HepG2 (cell line): ENCODE results near the gene ODAD2. TPM values are rescaled to one million over a fixed set of nuclear protein-coding genes. Genes with fewer than 3 reads are reported as not detected.

ENCODE experiments used
- AHDC1 ChIP-seq: sonication (generic); formaldehyde crosslinking; IDR thresholded peaks from 2 replicates; pipeline ENCODE4 v1.5.1; 2020; ENCODE audit warnings: mild to moderate bottlenecking, missing genetic modification reagents, borderline replicate concordance
- BATF2 ChIP-seq: sonication (generic); formaldehyde crosslinking; IDR thresholded peaks from 2 replicates; pipeline ENCODE4 v1.8.0; 2022; ENCODE audit warnings: mild to moderate bottlenecking, missing genetic modification reagents, moderate library complexity
- HINFP ChIP-seq: sonication (generic); formaldehyde crosslinking; IDR thresholded peaks from 2 replicates; pipeline ENCODE4 v1.4.0; 2020; ENCODE audit warnings: low read depth, mild to moderate bottlenecking, missing genetic modification reagents
- ZBTB1 ChIP-seq: sonication (generic); formaldehyde crosslinking; IDR thresholded peaks from 2 replicates; pipeline ENCODE4 v1.4.0; 2020; ENCODE audit warnings: missing genetic modification reagents, borderline replicate concordance
- ZNF430 ChIP-seq: sonication (generic); formaldehyde crosslinking; IDR thresholded peaks from 2 replicates; pipeline ENCODE4 v1.9.0; 2021; ENCODE audit warnings: mild to moderate bottlenecking, missing genetic modification reagents
- polyA plus RNA-seq, 8 experiments: library from polyadenylated mRNA; depleted of rRNA in 3 of 8; stranded (reverse) in 7 of 8; unstranded in 1 of 8; fragments of >200 nt; fragmentation: Illumina TruSeq in 4 of 8; extraction: Trizol in 4 of 8; gene quantifications; 2 replicates each; pipeline versions ENCODE4 v1.2.1 to v1.2.3, GENCODE V29; 2011 to 2016; ENCODE audit warnings: low read depth in 4 of 8, missing spikeins in 1 of 8, mixed read lengths in 1 of 8; ENCODE audit not compliant: insufficient read depth in 1 of 8
- total RNA-seq, 5 experiments: library from RNA; depleted of rRNA; stranded (reverse); fragments of >200 nt; fragmentation: Illumina TruSeq; extraction: Trizol; gene quantifications; 2 replicates each; pipeline ENCODE4 v1.2.3, GENCODE V29; 2016; ENCODE audit warnings: low read depth in 1 of 5

The ODAD2 gene
- total and polyA plus RNA-seq, 2 of the 13 experiments (the other 11 are each of a cell fraction or from before 2014, with no cell fraction given), result not detected

GRCh38 chr10:27948186-27948585 is 50.7 kb downstream of the ODAD2 start (continued):
- TF ChIP-seq BATF2 (CRISPR knock-in tag), result no peak
- TF ChIP-seq AHDC1 (CRISPR knock-in tag), result no peak
- TF ChIP-seq HINFP (CRISPR knock-in tag), result no peak
- no peak for TF ChIP-seq ZBTB1 (CRISPR knock-in tag)
- TF ChIP-seq ZNF430 (CRISPR knock-in tag), result no peak
